Naive thymus-derived CD4-positive, alpha-beta T cell (primary cell): ENCODE results near the gene CCDC121. TPM values are rescaled to one million over a fixed set of nuclear protein-coding genes. Genes with fewer than 3 reads are reported as not detected.
"Not testable (repeated sequence)": the region's sequence is repeated elsewhere in the genome, so short reads cannot be mapped to it uniquely, and the experiment has no call there.

ENCODE experiments used
- ATAC-seq: fragments of 150-1000 bp; cut with Tn5 transposase; 2 replicates; pipeline ENCODE4 v1.10.0; 2021; ENCODE audit warnings: mild to moderate bottlenecking, moderate library complexity
- CTCF ChIA-PET: fragments of 350-600 bp; sonication (Branson Sonifier 250); formaldehyde crosslinking; loops from one replicate; lab custom pipeline; 2021; ENCODE audit warnings: antibody characterized with exemption; lab: Charles Lee
- POLR2A ChIA-PET: fragments of 350-600 bp; sonication (Branson Sonifier 250); formaldehyde crosslinking; loops from one replicate; lab custom pipeline; 2021; ENCODE audit warnings: antibody characterized with exemption, inconsistent platforms; lab: Charles Lee
- DNase-seq, 9 donors: peaks; one replicate each; pipeline versions ENCODE4 v3.0.0 to v3.0.0-alpha.2; 2020 to 2022; ENCODE audit warnings: mixed read lengths in 1 of 9
- H3K27ac ChIP-seq: one replicate; pipeline ENCODE4 v1.7.0; 2013; ENCODE audit warnings: mild to moderate bottlenecking, low read depth, low read length, moderate library complexity
- H3K27me3 ChIP-seq, 2 donors: one replicate each; pipeline ENCODE4 v1.7.0; 2013; ENCODE audit warnings: low read length in 2 of 2, mild to moderate bottlenecking in 2 of 2, moderate library complexity in 2 of 2; ENCODE audit not compliant: control insufficient read depth in 2 of 2, insufficient read depth in 2 of 2
- H3K36me3 ChIP-seq, 3 experiments: 1 replicate in 2 of 3; 2 replicates in 1 of 3; pipeline ENCODE4 v1.7.0; 2013; ENCODE audit warnings: low read length in 3 of 3, mild to moderate bottlenecking in 3 of 3, moderate library complexity in 1 of 3; ENCODE audit not compliant: insufficient read depth in 3 of 3, control insufficient read depth in 2 of 3
- H3K4me1 ChIP-seq, 2 donors: one replicate each; pipeline ENCODE4 v1.7.0; 2013; ENCODE audit warnings: low read length in 2 of 2, mild to moderate bottlenecking in 2 of 2, moderate library complexity in 1 of 2; ENCODE audit not compliant: control insufficient read depth in 2 of 2, insufficient read depth in 2 of 2
- H3K4me3 ChIP-seq: 2 replicates; pipeline ENCODE4 v1.7.0; 2013; ENCODE audit warnings: mild to moderate bottlenecking, low read length
- H3K9me3 ChIP-seq, 3 experiments: 1 replicate in 2 of 3; 2 replicates in 1 of 3; pipeline ENCODE4 v1.7.0; 2013; ENCODE audit warnings: low read length in 3 of 3; ENCODE audit not compliant: control insufficient read depth in 2 of 3
- H3K27ac Mint-ChIP-seq, 9 donors: one replicate each; pipeline ENCODE4 v1.8.0; 2020 to 2022; ENCODE audit warnings: mixed read lengths in 9 of 9, mild to moderate bottlenecking in 8 of 9, moderate library complexity in 5 of 9, inconsistent platforms in 2 of 9
- H3K27me3 Mint-ChIP-seq, 5 donors: one replicate each; pipeline ENCODE4 v1.8.0; 2021 to 2022; ENCODE audit warnings: mixed read lengths in 5 of 5, mild to moderate bottlenecking in 1 of 5
- H3K36me3 Mint-ChIP-seq, 5 donors: one replicate each; pipeline ENCODE4 v1.8.0; 2020 to 2022; ENCODE audit warnings: mixed read lengths in 5 of 5, mild to moderate bottlenecking in 3 of 5, inconsistent platforms in 1 of 5
- H3K4me1 Mint-ChIP-seq, 7 donors: one replicate each; pipeline ENCODE4 v1.8.0; 2020 to 2022; ENCODE audit warnings: mixed read lengths in 7 of 7, mild to moderate bottlenecking in 3 of 7, inconsistent platforms in 1 of 7
- H3K4me3 Mint-ChIP-seq, 10 donors: one replicate each; pipeline ENCODE4 v1.8.0; 2020 to 2022; ENCODE audit warnings: mild to moderate bottlenecking in 10 of 10, mixed read lengths in 10 of 10, moderate library complexity in 6 of 10, inconsistent platforms in 2 of 10
- H3K9me3 Mint-ChIP-seq, 11 donors: one replicate each; pipeline ENCODE4 v1.8.0; 2020 to 2022; ENCODE audit warnings: mixed read lengths in 11 of 11, mild to moderate bottlenecking in 4 of 11, inconsistent platforms in 1 of 11, moderate library complexity in 1 of 11
- intact Hi-C, 2 donors: fragments of 100-400 bp; cut with micrococcal nuclease; formaldehyde crosslinking; loops; one replicate each; pipeline ENCODE4 v1.15.1; 2023
- polyA plus RNA-seq, 2 donors: library from polyadenylated mRNA; unstranded; fragments of 300-500 nt; fragmentation: Illumina TruSeq; gene quantifications; one replicate each; pipeline ENCODE4 v1.2.3, GENCODE V29; 2021
- total RNA-seq, 6 experiments: library from RNA in 5 of 6; stranded (reverse) in 5 of 6; gene quantifications; 1 replicate in 5 of 6; 2 replicates in 1 of 6; pipeline ENCODE4 v1.2.3 and lab custom pipeline; 2021 to 2026

CCDC121 gene
- total and polyA plus RNA-seq, 7 experiments from 2014 or later, result 0.61 to 2.7 (median 1.9) TPM

DNA sequence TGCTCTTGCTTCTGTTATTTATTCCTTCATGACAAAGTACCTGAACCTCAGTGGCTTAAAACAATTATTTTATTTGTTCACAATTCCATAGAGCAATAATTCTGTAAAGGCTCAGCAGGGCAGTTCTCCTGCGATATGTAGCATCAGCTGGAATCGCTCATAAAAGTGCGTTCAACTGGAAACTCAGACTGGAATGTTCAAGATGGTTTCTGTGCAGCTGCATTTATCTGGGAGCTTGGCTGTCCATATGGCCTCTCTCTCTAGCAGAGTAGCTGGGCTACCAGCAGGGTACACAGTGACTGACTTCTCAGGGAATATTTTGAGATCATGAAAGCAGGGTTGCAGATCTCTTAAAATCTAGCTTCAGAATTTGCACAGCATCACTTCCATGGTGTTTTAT, 13.5 kb downstream of the CCDC121 start:
- Mint-ChIP-seq H3K4me1 (peaks cover 0 to 4% (median 0%) of the 10 kb centered on the region in 7 donors), H3K4me3 (no peak overlapping the region), H3K27ac (no peak overlapping the region), H3K36me3 (peaks cover 16 to 50% (median 34%) of the 10 kb centered on the region in 5 donors), H3K9me3 (peaks cover 0 to 2% (median 0%) of the 10 kb centered on the region in 11 donors), H3K27me3 (no peaks in the 10 kb centered on the region)
- ATAC-seq (no peak), DNase-seq (no peak)
- H3K36me3 ChIP-seq, result peaks cover 20 to 70% (median 45%) of the 10 kb centered on the region in 3 experiments
- no peaks in the 10 kb centered on the region for H3K27me3 ChIP-seq
- H3K9me3 ChIP-seq, result no peaks in the 10 kb centered on the region
- ChIA-PET POLR2A (interaction anchor here (0.6 kb wide), 1 partner anchor 23 kb away, joined by 3 read pairs; no protein-coding TSS in a partner anchor), CTCF (no interaction called here)
- no peaks in the 10 kb centered on the region for H3K4me1 ChIP-seq
- H3K4me3 ChIP-seq, result no peak overlapping the region
- no peak overlapping the region for H3K27ac ChIP-seq
- intact Hi-C loops, result no loop called here

GRCh38 chr2:27613985-27614384, 14.8 kb downstream of the CCDC121 start:
- CTCF ChIA-PET, result no interaction called here
- H3K27me3 ChIP-seq, result no peaks in the 10 kb centered on the region
- Mint-ChIP-seq H3K4me1 (peaks cover 0 to 4% (median 0%) of the 10 kb centered on the region in 7 donors), H3K9me3 (peaks cover 0 to 2% (median 0%) of the 10 kb centered on the region in 11 donors), H3K27ac (no peak overlapping the region), H3K4me3 (no peak overlapping the region), H3K36me3 (peaks cover 16 to 46% (median 33%) of the 10 kb centered on the region in 5 donors), H3K27me3 (no peaks in the 10 kb centered on the region)
- H3K9me3 ChIP-seq, result no peaks in the 10 kb centered on the region
- DNase-seq (no peak), ATAC-seq (no peak)
- intact Hi-C loops, result no loop called here
- H3K36me3 ChIP-seq, result peaks cover 19 to 76% (median 45%) of the 10 kb centered on the region in 3 experiments
- H3K4me1 ChIP-seq, result no peaks in the 10 kb centered on the region
- H3K27ac ChIP-seq, result no peak overlapping the region
- POLR2A ChIA-PET, result interaction anchor here (0.8 kb wide), 1 partner anchor 173 kb away, joined by 3 read pairs; no protein-coding TSS in a partner anchor
- H3K4me3 ChIP-seq, result no peak overlapping the region

GRCh38 chr2:27606611-27607010, 22.2 kb downstream of the CCDC121 start:
- H3K27me3 Mint-ChIP-seq, result no peaks in the 10 kb centered on the region
- ATAC-seq, result no peak
- peaks cover 0 to 2% (median 0%) of the 10 kb centered on the region in 11 donors for H3K9me3 Mint-ChIP-seq
- H3K27me3 ChIP-seq, result no peaks in the 10 kb centered on the region
- no peaks in the 10 kb centered on the region for H3K9me3 ChIP-seq
- H3K4me1 ChIP-seq, result no peaks in the 10 kb centered on the region
- H3K4me3 ChIP-seq, result no peak overlapping the region
- peaks cover 0 to 4% (median 0%) of the 10 kb centered on the region in 7 donors for H3K4me1 Mint-ChIP-seq
- peaks cover 14 to 47% (median 30%) of the 10 kb centered on the region in 5 donors for H3K36me3 Mint-ChIP-seq
- no peak overlapping the region for H3K4me3 Mint-ChIP-seq
- no peak overlapping the region for H3K27ac ChIP-seq
- H3K27ac Mint-ChIP-seq, result no peak overlapping the region
- intact Hi-C loops, result no loop called here
- H3K36me3 ChIP-seq, result peaks cover 19 to 76% (median 23%) of the 10 kb centered on the region in 3 experiments
- ChIA-PET CTCF (no interaction called here), POLR2A (no interaction called here)
- DNase-seq, result no peak

GRCh38 chr2:27596627-27597026, 32.2 kb downstream of the CCDC121 start:
- intact Hi-C loops, result no loop called here
- Histone ChIP-seq H3K9me3 (peaks cover 0 to 12% (median 0%) of the 10 kb centered on the region in 3 experiments), H3K36me3 (peaks cover 0 to 40% (median 13%) of the 10 kb centered on the region in 3 experiments), H3K4me1 (no peaks in the 10 kb centered on the region), H3K4me3 (no peak overlapping the region), H3K27ac (no peak overlapping the region), H3K27me3 (no peaks in the 10 kb centered on the region)
- CTCF ChIA-PET, result interaction anchor here (0.7 to 1.1 kb wide), 2 partner anchors 11 kb away, joined by 3 read pairs; no protein-coding TSS in a partner anchor
- Mint-ChIP-seq H3K27ac (peak overlapping the region in 5 of 9 donors; percentile 21 to 80 (median 34)), H3K4me3 (peak overlapping the region in 4 of 10 donors; percentile 13 to 46 (median 24)), H3K27me3 (no peaks in the 10 kb centered on the region), H3K4me1 (peaks cover 19 to 49% (median 41%) of the 10 kb centered on the region in 7 donors), H3K9me3 (peaks cover 0 to 43% (median 19%) of the 10 kb centered on the region in 11 donors), H3K36me3 (peaks cover 9 to 63% (median 54%) of the 10 kb centered on the region in 5 donors)
- ATAC-seq (no peak), DNase-seq (no peak)
- POLR2A ChIA-PET, result interaction anchor here (0.9 kb wide), 1 partner anchor 14 kb away, joined by 3 read pairs; no protein-coding TSS in a partner anchor

DNA sequence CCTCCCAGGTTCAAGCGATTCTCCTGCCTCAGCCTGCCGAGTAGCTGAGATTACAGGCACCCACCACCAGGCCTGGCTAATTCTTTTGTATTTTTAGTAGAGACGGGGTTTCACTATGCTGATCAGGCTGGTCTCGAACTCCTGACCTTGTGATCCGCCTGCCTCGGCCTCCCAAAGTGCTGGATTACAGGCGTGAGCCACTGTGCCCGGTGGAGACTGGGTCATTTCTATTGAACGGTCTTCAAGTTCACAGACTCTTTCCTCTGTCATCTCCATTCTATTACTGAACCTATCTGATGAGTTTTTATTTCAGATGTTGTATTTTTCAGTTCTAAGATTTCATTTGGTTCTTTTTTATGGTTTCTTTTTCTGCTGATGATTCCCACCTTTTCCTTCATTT, 33.4 kb downstream of the CCDC121 start:
- peaks cover 0 to 30% (median 10%) of the 10 kb centered on the region in 3 experiments for H3K36me3 ChIP-seq
- Mint-ChIP-seq H3K36me3 (peaks cover 13 to 62% (median 57%) of the 10 kb centered on the region in 5 donors), H3K4me3 (peak overlapping the region in 3 of 10 donors; percentile 13 to 42 (median 14)), H3K27ac (peak overlapping the region in 2 of 9 donors; percentile 50 to 59), H3K4me1 (peaks cover 22 to 49% (median 41%) of the 10 kb centered on the region in 7 donors), H3K9me3 (peaks cover 0 to 53% (median 27%) of the 10 kb centered on the region in 11 donors)
- H3K27me3 Mint-ChIP-seq, H3K4me3 ChIP-seq, intact Hi-C loops, POLR2A ChIA-PET, DNase-seq, H3K27ac ChIP-seq, ATAC-seq, H3K4me1 ChIP-seq, H3K27me3 ChIP-seq, CTCF ChIA-PET: not testable (repeated sequence)
- peaks cover 0 to 16% (median 0%) of the 10 kb centered on the region in 3 experiments for H3K9me3 ChIP-seq

GRCh38 chr2:27594020-27594703, 34.6 kb downstream of the CCDC121 start:
- intact Hi-C loops, H3K27me3 ChIP-seq, H3K27ac Mint-ChIP-seq, DNase-seq, CTCF ChIA-PET, H3K27me3 Mint-ChIP-seq, H3K4me1 ChIP-seq, ATAC-seq, H3K27ac ChIP-seq, H3K4me3 ChIP-seq: not testable (repeated sequence)
- H3K36me3 ChIP-seq, result peaks cover 0 to 17% (median 0%) of the 10 kb centered on the region in 3 experiments
- POLR2A ChIA-PET, result interaction anchor here (0.5 kb wide), 1 partner anchor 300 kb away, joined by 3 read pairs; no protein-coding TSS in a partner anchor
- H3K36me3 Mint-ChIP-seq, result peaks cover 9 to 64% (median 62%) of the 10 kb centered on the region in 5 donors
- H3K4me1 Mint-ChIP-seq, result peaks cover 16 to 52% (median 37%) of the 10 kb centered on the region in 7 donors
- peak overlapping the region in 1 of 10 donors; percentile 16 for H3K4me3 Mint-ChIP-seq
- peaks cover 0 to 23% (median 0%) of the 10 kb centered on the region in 3 experiments for H3K9me3 ChIP-seq
- peaks cover 4 to 65% (median 38%) of the 10 kb centered on the region in 11 donors for H3K9me3 Mint-ChIP-seq
